Effector CD8-positive, alpha-beta T cell (primary cell): Measurements from ENCODE around the gene MAP2K7.
"Not testable (repeated sequence)": the region's sequence is repeated elsewhere in the genome, so short reads cannot be mapped to it uniquely, and the experiment has no call there.

Experiments
- DNase-seq: peaks from one replicate; lab custom pipeline; 2025; lab: John Stamatoyannopoulos, UW
- total RNA-seq, 4 experiments: gene quantifications; one replicate each; lab custom pipeline; 2026; lab: John Stamatoyannopoulos, UW

Gene MAP2K7
- total RNA-seq, result 48.5 to 59.7 (median 57.0) reads per million in 4 experiments

DNA sequence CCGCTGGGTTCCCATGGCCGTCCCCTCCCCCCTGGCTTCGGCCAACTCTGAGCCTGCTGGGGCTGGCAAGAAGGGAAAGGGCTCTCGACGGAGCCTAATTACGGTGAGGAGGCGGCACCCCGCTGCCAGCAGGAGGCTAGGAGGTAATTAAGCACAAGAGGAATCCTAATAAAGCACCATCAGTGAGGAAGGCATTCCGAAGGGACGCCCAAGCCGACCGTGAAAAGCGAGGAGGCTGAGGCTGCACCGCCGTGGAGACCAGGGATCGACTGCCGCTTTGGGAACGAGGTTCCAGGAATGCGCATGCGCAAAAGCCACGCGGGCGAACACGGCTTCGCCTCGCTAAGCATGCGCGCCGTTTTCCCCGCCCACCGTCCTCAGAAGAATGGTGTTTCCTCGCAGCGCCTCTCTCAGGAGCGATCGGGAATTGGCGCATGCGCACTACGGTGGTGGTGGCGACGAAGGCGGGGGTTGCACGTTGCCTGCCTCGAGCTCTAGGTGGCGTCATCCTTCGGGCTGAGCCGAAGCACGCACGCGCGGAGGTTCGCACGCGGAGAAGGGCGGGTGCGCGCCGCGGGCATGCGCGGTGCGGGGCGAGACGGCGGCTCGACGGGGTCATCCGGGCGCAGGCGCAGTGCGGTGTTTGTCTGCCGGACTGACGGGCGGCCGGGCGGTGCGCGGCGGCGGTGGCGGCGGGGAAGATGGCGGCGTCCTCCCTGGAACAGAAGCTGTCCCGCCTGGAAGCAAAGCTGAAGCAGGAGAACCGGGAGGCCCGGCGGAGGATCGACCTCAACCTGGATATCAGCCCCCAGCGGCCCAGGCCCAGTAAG, at the start of gene MAP2K7:
Gene MAP2K7 (plus strand): TSS at position 634 of the 830 bp plus-strand sequence. CDS start 68 bp downstream, at position 702.
- peak; percentile 100 for DNase-seq

DNA sequence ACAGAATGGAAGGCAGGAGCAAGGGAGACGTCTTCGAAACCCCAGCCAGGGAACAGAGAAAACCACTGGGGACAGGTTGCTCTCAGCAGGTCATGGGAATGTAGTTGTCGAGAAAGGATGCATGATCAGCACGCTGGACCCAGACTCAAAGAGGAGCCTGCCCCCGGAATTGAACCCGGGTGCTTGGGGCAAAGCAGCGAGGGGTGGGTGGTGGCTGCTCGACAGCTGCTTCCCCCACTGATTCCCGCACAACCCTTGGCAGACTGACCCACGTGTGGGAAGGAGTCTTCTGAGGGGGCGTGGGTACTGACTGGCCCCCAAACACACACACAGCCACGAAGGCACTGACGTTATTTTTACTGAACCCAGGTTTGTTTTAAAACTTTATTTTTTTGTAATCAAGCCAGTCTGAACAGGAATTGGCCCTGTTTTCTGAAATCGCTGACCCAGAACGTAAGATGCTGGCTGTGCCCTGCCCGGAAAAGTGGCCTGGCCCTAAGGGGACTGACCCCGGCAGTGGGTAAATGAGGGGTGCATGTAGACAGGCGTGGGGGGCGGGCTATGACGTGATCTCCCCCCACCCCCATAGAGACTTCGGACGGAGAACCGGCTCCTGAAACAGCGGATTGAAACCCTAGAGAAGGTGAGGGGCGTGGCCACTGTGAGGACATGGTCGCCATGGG, 48.1 kb upstream of the MAP2K7 start:
- no peak for DNase-seq

GRCh38 chr19:7856109-7856591, 47.5 kb upstream of the MAP2K7 start:
- DNase-seq, result no peak

- no peak for DNase-seq
These were observed 46.7 kb upstream of the MAP2K7 start for GRCh38 chr19:7856679-7857663.

DNA sequence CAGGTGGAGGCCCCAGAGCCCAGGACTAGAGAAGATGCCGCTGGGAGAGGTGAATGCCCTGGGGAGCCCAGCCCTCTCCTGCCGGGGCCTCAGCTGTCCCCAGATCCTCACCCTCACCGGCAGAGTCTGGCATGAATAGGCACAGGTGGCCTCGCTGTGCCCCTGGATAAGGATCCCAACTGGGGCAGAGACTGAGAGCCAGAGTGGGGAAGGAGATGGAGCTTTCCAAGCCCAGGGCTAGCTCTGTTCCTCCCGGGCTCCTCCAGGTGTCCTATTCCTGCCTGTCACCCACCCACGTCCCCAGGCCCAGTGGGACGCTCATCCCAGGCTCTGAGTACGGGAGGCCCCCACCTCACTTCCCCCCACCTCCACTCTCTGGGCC, 46.0 kb upstream of the MAP2K7 start:
- DNase-seq, result no peak

DNA sequence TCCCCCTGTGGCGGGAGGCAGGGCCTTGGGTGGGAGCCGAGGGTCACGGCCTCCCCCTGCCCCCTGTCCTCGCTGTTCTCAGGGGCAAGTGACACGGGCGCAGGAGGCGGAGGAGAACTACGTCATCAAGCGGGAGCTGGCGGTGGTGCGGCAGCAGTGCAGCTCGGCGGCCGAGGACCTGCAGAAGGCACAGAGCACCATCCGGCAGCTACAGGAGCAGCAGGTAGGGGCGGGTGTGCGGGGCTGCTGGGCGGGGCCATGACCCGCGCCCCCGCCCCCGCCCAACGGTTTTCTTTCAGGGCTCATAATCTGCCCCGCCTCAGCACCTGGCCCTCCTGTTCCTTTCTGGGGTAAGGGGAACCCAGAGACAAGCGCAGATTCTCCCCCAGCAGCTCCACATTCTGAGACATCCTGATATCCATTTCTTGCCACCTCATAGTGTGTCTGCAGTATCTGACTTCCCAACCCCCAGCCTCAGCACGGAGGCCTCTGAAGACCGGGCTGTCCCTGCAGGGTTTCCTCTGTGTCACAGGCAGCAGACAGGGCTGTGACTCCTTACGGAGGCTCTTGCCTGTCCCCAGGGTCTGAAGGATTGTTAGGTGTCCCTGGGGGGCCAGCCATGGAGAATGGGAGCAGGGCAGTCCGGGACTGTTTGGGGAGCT, 45.4 kb upstream of the MAP2K7 start:
- DNase-seq, result no peak

DNA sequence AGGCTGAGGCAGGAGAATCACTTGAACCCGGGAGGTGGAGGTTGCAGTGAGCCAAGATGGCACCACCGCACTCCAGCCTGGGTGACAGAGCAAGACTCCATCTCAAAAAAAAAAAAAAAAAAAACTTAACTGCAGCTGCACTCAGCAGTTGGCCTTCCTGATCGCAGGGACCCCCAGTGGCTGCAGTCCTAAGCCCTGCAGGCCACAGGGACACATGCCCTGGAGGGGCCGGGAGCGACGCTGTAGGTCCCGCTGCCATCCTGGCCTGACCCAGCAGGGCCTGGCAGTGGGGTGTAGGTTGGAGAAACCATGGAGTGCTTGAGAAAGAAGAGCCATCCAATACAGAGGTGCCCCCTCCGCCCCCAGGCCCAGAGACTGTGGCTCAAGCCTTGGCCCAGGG, 44.6 kb upstream of the MAP2K7 start:
- DNase-seq, result not testable (repeated sequence)

- DNase-seq, result no peak
These were observed 43.6 kb upstream of the MAP2K7 start for GRCh38 chr19:7859831-7860713.

- DNase-seq, result no peak
These were observed 42.7 kb upstream of the MAP2K7 start for GRCh38 chr19:7860714-7861618.

- DNase-seq, result no peak
These were observed 41.9 kb upstream of the MAP2K7 start for GRCh38 chr19:7861619-7862412.

DNA sequence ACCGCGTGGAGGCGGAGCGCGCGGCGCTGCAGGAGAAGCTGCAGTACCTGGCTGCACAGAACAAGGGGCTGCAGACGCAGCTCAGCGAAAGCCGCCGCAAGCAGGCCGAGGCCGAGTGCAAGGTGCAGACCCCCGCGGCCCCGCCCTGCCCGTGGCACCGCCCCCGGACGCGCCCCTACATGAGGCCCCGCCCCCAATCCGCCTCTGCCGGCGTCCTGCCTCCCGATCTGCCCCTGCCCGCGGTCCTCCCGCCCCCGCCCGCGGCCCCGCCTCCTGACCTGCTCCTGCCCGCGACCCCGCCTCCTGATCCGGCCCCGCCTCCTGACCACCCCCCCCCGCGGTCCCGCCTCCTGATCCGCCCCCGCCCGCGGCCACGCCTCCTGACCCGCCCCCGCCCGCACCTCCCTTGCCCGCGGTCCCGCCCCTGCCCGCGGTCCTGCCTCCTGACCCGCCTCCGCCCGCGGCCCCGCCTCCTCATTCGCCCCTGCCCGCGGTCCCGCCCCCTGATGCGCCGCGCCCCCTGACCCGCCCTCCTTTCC, 41.2 kb upstream of the MAP2K7 start:
- peak; percentile 66 for DNase-seq

DNA sequence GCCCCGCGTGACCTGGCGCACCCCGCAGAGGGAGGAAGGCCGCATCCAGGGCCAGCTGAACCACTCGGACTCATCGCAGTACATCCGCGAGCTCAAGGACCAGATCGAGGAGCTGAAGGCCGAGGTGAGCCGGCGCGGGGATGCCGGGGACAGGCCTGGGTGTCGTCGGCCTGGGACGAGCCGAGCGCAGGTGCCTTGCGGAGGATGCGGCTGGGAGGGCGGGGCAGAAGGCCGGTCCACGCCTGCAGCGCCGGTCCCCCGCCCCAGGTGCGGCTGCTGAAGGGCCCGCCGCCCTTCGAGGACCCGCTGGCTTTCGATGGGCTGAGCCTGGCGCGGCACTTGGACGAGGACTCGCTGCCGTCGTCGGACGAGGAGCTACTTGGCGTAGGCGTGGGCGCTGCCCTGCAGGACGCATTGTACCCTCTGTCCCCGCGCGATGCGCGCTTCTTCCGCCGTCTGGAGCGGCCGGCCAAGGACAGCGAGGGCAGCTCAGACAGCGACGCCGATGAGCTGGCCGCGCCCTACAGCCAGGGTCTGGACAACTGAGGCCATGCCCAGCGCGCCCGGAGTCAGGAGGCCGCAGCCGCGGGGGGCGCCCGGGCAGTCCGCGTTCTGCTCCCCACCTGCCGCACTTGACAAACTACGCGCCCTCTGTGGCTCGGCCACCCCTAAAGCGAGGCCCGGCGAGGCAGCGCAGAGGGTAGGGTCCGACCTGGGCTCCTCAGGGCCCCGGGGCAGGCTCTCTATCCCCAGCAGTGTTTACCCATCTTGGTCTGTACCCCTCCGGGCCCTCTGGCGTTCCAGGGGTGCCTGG, 40.3 kb upstream of the MAP2K7 start:
- no peak for DNase-seq

- no peak for DNase-seq
These were observed 39.5 kb upstream of the MAP2K7 start for GRCh38 chr19:7863971-7864689.

- no peak for DNase-seq
These were observed 39.0 kb upstream of the MAP2K7 start for GRCh38 chr19:7864690-7865074.

DNA sequence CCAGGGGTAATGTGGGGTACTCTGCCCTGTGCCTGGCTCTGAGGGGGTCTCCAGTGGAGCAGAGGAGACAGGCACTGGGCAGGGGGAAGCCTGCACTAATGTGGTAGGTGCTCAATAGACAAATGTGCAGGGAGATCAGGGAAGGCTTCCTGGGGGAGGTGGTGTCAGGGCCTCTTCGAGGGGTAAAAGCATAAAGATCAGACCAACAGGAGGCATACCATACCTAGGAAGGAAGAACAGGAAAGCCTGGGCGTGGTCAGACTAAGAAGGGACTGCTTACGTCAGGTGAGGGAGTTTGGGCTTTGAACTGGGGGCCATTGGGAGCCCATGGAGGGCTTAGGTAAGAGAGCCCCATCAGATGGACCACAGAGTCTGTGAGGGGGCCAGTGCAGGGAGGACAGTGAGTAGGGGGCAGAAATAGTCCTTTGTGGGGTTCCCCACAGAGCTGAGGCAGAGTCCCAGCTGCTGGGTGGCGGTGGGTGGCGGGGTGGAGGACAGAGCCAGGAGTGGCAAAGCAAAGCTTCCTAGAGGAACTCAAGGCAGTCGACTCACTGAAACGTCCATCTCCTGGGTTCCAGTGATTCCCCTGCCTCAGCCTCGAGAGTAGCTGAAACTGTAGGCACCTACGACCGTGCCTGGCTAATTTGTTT, 38.3 kb upstream of the MAP2K7 start:
- no peak for DNase-seq
